LNCAP (cell line): ENCODE results near the gene METTL13.

Experiments
- TF ChIP-seq, protein P1 (sequence below): fragments of 450-650 bp; IDR thresholded peaks from 2 replicates; pipeline ENCODE4 v1.5.1; 2017; ENCODE audit warnings: mild to moderate bottlenecking

The METTL13 gene

GRCh38 chr1:171798311-171798710 is 16.9 kb downstream of the METTL13 start:
- TF ChIP-seq, protein P1, sequence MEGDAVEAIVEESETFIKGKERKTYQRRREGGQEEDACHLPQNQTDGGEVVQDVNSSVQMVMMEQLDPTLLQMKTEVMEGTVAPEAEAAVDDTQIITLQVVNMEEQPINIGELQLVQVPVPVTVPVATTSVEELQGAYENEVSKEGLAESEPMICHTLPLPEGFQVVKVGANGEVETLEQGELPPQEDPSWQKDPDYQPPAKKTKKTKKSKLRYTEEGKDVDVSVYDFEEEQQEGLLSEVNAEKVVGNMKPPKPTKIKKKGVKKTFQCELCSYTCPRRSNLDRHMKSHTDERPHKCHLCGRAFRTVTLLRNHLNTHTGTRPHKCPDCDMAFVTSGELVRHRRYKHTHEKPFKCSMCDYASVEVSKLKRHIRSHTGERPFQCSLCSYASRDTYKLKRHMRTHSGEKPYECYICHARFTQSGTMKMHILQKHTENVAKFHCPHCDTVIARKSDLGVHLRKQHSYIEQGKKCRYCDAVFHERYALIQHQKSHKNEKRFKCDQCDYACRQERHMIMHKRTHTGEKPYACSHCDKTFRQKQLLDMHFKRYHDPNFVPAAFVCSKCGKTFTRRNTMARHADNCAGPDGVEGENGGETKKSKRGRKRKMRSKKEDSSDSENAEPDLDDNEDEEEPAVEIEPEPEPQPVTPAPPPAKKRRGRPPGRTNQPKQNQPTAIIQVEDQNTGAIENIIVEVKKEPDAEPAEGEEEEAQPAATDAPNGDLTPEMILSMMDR = no peak

DNA sequence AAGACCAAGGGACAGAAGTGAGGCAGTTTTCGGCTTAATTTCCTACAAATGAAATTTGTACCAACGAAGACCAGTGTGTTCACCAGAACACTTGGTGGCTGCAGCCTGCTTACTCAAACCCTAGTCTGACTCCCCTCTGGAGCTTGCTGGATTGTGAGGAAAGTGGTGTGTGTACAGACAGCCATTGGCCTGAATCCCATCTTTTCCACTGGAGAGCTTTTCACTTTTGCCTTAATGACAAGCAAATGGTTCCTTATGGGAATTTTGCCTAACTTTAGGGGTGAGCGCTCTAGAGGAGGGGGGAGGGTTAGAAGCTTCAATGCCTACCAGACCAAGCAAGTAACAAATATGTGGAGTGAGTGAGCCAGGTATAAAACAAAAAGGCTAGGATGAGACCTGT is 17.3 kb downstream of the METTL13 start:
- TF ChIP-seq, protein P1 = no peak

GRCh38 chr1:171799166-171799565 is 17.7 kb downstream of the METTL13 start:
- TF ChIP-seq, protein P1 = no peak

GRCh38 chr1:171800342-171800741 is 18.9 kb downstream of the METTL13 start:
- TF ChIP-seq, protein P1 = no peak

DNA sequence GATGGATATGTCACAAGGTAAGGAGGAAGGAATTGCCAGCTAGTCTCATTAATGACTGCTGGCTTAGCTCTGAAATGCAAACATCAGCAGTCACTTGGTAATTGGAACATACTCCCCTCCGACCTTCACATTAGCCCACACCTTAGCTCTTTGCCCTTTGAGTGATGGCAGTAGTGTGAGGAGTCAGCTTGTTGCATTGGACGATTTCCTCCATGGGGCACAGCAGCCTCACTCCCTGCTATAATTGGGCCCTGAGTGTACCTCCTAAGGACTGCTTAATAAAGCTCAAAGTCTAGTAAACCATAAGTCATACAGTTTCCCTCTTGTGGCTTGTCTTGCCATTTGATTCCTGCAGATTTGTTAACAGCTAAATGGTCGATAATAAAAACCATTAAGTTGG is 19.4 kb downstream of the METTL13 start:
- TF ChIP-seq, protein P1 = no peak

- TF ChIP-seq, protein P1 = peak; percentile 88
Measured at GRCh38 chr1:171801487-171801891, 20.0 kb downstream of the METTL13 start.

DNA sequence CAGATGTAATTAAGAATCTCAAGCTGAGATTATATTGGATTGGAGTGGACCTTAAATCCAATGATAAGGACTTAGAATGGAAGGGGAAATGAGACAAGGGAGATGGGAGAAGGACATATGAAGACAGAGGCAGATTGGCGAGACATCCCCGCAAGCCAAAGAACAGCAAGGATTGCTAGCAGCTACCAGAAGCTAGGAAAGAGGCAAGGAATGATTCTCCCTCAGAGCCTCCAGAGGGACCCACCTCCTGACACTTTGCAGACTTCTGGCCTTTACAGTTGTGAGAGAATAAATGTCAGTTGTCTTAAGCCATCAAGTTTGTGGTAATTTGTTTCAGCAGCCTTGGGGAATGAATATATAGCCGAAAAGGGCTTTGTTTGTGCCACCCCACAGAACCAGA is 20.7 kb downstream of the METTL13 start:
- TF ChIP-seq, protein P1 = no peak

- TF ChIP-seq, protein P1 = no peak
Measured at GRCh38 chr1:171803045-171803444, 21.6 kb downstream of the METTL13 start.
